Raji (cell line): ENCODE results near the gene SOX9.

Experiments used
- POLR2A ChIP-seq: IDR thresholded peaks from 2 replicates; pipeline ENCODE4 v1.6.1; 2011; ENCODE audit warnings: low read depth, low read length, control low read depth; ENCODE audit not compliant: insufficient read depth

Gene SOX9

DNA sequence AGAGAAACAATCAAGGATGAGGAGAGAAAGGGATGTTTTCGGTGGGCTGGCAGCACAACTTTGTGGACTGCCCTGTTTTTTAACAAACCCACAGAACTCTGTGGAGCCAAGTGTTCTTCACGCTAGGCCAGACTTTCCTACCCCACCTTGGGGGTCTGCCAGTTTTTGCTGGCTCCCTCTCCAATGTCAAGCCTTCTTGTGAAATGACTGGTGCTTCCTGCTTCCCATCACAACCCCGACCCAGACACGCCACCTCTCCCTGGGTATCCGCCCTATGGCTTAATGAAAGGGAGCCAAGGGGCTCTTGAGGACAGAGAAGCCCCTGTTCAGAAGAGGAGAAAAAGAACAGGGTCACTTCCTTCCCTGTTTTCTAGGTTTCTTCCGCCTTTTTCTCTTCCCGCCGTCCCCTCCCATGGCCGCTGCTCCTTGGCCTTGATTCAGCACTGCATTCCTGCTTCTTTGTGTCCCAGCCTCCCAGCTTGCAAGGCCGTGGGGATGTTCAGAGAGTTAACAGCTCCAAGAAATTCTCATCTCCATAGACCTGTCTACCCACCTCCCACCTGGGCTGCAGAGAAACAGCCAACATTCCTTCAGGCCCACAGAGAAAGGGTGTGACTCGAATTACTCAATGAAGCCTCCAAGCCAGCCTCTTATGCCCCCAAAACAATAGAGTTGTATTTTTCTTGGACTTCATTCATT is 16.5 kb upstream of the SOX9 start:
- no peak for TF ChIP-seq POLR2A

DNA sequence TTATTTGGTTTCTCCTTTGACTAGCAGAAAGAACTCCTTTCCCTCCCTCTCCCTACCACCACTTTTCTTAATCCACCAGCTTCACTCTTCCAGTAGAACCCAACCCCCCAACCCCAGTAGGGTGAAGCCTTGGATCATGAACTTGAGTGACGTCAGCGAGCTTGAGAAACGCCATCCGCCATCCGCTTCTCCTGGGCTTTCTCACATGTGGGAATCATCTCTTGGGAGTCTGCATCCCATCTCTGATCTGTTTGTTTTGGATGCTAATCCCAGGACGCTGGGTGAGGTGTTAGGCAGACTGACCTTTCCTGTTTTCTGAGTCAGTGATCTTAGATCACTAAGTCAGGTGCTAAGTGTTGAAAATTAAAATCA is 16.0 kb upstream of the SOX9 start:
- no peak for TF ChIP-seq POLR2A

DNA sequence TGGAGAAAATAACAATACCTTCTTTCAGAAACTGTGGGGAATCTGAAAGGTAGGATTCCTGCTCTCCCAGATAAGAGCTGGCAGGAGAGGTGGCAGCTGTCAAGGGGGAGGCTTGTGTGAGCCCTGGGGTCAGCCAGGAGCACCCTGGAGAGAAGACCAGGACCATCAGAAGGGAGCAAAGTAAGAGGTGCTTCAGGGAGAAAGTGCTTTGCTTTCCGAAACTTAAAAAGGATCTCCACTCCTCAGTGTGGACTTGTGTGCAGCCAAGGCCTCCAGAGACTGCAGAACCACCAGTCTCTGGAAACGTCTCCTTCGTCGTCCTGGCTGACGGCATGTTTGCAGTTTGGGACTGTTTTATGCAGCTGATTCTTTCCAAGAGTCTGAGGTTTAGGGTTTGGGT is 13.7 kb upstream of the SOX9 start:
- TF ChIP-seq POLR2A: no peak

DNA sequence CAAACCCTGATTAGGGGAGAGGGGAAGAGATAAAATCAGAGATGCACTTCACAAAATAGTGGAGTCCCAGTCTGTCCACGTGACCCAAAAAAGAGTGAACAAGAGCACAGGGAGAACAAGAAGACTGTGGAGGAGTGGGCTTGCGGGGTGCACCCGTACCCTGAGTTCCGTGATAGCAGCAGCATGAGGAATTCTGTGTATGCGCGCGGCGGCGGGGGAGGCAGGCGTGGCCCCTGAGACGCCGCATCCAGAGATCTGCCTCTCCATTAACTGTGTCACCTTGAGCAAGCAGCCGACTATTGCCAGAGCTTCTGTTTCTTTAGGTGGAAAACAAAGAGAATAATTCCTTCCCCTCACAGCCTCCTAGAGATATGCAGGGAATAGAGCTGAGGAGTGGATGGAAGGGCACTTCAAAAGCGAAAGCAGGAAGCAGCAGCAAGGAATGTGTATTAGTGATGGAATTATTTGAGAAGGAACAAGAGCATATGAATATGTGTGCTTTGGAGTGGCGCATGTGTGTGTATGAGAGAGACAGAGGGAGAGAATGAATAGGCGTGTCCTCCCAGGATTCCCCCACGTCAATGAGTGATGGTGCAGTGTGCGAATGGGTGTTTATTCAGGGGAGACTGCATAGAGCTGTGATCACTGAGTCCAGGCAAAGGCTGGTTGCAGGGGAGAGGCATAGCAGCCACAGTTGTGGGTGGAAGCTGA is 10.4 kb upstream of the SOX9 start:
- TF ChIP-seq POLR2A: no peak

DNA sequence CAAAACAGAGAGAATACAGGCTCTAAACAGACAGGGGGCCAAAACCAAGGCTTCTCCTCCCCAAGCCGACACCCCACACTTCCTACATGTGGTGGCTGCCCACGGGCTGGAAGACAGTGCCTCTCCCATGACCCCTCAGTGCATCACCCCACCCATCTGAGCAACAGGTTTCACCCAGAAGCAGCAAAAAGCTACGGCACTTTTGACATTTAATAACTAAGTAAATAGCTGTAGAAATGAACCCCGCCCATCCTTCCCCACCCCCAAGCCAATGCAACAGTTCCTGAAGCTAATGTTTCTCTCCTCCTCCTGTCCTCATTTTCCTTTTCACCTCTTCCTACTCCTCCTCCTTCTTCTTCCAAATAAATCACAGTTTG is 9.9 kb upstream of the SOX9 start:
- no peak for TF ChIP-seq POLR2A

DNA sequence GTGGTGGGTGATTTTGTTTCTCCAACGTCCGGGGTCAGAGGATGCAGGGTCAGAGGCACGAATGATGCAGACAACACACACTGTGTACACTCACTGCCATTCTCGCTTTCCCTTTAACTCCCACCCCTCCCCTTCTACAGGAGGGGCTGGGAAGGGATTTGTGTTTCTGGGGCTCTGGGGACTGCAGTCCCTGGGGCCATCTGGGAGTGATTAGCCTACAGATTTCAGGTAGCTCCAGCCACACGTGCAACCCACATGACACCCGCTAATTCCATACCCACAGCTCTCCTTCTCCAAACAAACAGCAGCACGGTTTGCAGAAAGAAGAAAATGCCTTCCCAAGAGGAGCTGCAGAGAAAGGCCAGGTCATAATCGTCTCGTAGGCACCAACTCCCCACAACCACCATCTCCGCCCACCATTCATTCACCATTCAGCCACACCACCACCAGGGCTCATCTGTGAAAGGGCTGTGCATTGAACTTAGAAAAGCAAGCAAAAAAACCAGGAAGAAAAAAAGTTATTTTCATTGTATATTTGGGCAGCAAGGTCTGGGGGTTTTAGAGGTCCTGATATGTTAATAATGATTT is 9.4 kb upstream of the SOX9 start:
- no peak for TF ChIP-seq POLR2A

DNA sequence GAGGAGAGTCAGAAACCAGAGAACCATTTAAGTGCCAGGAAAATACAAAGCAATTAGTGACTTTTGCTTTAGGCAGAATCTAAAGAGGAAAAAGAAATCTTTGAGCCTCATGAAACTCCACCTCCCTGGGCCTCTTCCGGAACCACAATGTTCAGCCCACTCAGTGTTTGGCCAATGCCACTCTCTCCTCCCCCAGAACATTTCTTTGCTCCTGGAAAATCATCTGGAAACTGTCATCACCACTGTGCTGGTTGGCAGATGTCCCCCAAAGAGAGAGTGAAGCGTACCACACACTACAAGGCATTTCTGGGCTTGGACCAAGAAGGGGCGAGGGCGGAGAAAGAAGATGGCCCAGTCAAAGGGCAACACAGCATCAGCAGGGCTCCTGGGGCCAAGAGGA is 7.1 kb upstream of the SOX9 start:
- TF ChIP-seq POLR2A: no peak

DNA sequence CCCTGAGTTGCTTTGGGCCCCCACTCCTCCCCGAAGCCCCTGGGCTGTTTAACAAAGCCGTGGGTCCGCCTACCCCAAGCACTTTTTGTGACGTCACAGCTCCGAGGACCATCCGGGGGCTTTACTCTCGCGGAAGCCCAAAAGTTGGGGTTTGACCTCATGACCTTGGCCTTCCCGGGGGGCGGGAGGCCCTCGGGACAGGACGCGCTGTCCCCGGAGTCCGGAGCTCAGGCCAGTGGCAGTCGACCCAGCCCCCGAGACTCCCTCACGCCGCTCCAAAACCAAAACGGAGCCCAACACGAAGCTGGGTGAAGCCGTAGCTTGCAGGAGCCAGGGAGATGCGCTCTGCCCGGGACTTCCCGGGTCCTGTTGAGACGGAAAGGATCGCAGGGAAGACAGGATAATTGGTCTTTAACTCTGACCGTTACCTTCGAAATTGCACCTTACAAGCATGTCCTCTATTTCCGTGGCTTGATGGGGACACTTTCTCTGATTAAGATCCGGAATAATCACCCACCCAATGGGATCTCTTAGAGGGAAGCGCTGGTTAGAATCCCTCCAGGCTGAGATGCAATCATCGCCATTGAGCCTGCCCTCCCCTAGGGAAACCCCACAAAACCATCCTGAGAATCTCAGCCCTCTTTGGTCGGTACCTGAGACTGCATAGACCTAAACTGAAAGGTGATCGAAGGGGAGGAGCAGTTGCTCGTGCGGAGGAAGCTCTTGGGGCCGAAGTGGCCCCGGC is 4.9 kb upstream of the SOX9 start:
- no peak for TF ChIP-seq POLR2A

DNA sequence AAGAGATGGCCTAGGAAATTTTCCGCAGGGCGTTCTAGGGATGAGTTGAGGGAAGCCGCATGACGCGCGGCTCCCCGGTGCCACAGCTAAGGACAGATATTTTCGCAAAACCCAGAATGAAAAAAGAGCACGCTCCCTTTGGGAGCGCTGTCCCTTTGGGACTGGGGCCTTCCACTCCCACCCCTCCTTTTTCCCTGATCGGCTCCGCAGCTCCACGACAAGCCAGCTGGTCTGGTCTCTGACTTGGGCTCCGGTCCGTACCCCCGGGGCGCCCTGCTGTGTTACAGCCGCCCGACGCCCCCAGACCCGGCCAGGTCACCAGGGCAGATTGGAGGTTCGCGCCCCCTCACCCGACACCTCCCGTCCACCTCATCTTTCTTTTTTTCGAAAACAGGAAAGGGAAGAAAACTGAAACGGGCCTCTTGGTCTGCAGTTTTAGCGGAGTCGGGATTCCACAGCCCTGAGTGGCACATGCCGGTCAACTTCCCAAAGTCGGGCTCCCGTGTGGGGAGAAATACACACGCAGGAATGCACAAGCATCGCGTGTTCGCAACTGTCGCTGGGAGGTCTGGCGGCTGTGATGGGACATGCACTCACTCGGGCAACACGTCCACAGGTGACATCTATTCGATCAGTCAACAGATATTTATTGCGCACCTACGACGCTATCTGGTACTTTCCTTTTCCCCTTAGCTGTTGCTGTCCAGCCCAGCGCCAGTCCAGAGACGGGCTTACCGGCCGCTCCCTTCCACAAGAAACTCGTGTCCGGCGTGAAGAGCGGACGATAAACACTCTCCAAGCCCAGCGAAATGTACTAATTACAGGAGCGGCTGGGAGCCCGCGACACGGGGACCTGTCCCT is 3.9 kb upstream of the SOX9 start:
- no peak for TF ChIP-seq POLR2A

DNA sequence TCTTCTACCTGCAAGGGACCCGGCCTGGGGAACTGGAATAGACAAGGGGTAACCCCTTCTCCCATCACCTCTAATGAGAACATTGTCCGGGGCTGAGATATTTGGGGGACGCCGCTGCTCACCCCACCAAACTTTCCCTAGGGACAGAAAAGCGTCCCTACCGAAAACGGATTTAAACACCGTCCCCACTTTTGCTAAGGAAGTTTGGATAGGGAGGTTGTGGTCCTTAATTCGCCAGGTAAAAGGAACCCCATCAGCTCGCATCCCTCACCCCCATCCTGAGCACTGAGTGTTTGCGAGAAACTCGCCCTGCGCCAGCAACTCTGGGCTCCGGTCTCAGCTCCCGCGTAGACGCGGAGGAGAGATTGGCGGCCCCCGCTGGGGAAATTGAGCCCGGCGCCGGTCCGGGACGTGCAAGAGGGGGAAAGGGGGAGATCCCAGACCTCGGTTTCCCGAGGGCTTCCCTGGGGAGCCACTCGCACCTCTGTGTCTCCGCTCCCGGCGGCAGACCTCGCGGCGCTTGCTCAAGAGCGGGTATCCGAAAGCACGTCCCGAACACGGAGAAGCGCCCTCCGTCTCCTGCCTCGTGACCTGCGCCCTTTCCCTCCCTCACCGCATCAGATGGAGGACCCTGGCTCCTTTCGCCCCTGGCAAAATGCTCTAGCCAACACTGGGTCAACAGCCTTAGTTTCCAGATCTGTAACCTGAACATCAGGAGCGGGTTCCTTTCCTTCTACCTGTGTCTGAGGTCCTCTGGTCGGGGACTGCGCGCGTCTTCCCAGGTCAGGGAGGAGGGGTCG is 3.1 kb upstream of the SOX9 start:
- TF ChIP-seq POLR2A: no peak

DNA sequence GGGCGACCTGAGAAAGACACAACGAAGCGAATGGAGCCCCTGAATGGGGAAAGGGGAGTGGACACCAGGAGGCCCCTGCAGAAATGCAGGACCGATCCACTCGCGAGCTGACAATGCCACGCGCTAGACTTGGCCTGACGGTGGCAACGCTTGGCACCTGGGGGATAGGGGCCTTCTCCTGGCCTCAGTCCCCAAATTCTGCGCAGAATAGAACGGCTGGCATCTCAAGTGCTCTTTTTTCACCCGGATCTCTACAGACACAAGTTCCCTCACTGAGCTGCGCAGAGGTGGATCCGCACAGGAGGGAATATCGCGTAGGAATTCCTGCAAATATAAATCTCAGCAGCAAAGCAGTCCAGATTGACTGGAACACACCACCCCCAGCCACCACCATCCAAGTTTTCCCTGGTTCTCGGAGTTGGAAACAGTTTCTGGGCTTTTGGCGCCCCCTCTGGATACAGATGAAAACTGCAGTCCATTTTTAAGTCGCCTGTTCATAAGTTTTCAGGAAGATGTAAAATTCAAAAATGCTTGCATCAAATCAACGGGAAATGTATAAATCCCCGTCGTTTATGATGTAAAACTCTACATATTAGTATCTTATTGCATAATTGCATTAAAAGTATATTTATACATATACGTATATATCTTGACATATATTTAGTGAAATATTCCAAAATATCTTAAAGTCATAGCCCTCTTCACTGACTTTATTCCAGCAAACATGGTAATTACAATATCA is 2.3 kb upstream of the SOX9 start:
- TF ChIP-seq POLR2A: no peak

DNA sequence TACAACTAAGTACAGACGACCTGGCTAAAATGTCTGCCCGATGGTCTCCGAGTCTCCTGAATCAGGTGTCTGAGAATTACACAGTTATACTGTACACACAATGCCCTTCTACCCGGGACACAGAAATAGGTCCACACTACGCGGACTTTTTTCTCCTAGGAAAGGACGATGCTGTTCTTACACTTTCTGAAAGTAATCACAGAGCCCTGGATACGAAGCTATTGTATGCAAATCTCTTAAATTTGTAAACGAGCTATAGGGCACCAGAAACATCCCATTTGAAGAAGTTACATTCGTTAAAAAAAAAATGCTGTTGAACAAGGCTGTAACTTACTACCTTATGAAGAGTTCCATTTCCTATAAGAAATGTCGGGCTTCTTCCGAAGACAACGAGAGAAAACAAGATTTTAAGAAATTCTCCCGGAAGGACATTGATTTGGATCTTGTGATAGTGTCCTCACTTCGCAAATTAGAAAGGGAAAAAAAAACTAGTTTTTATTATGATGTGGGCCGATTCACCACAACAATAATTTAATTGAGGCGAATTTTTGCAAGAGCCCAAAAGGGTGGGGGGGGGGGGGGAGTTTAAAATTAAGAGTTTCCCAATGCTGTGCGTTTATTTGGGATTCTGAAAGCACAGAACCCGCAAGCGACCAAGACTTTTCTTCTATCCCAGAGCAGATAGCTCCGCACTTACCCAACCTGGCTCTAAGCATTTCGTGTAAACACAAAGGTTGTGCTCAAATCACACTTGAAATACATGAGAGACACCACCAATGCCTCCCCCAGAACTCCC is 1.5 kb upstream of the SOX9 start:
- no peak for TF ChIP-seq POLR2A

DNA sequence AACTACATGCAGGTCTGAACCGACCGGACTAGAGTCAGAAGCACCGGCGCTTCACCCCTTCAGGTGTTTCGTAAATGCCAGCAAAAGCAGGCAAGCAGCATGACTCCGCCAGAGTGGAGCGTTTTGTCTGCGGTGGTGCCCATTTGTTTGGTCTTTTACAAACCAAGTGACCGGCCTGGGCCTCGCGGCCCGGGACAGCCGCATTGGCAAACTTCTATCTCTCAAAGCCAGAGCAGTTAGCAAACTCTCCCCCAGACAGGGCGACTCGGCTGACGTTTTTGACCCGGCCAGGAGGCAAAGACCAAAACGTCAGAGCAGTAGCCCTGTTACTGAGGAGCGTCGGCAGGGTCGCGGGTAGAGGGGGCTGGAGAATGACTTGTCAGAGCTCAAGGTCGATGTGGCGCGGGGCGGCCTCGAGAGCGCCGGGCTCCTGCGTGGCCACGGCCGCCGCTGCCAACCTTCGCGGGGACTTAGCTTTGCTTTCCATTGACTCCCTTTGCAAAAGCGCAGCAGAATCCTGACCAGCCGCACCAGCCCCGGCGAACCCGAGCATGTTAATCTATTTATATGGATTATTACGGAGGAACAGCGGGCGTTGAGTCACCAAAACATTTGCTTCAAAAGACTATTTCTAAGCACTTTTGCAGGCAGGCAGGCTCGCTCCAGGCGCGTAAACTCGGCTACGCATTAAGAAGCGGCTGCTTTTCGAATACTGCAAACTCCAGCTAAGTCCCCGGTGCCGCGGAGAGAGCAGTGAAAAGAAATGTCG is 763 bp upstream of the SOX9 start:
- no peak for TF ChIP-seq POLR2A
